Progenitor cell of endocrine pancreas (in vitro differentiated cells): ENCODE data around the gene OR4K2. TPM values are rescaled to one million over a fixed set of nuclear protein-coding genes. Genes with fewer than 3 reads are reported as not detected.

Experiments
- DNase-seq: peaks from one replicate; pipeline ENCODE4 v3.0.0; 2021; ENCODE audit warnings: low spot score; ENCODE audit not compliant: unreplicated experiment
- H3K27ac Mint-ChIP-seq: 2 replicates; pipeline ENCODE4 v1.8.0; 2021; ENCODE audit warnings: mild to moderate bottlenecking, moderate library complexity, mixed read lengths
- H3K27me3 Mint-ChIP-seq: 2 replicates; pipeline ENCODE4 v1.8.0; 2021; ENCODE audit warnings: mixed read lengths
- H3K36me3 Mint-ChIP-seq: 2 replicates; pipeline ENCODE4 v1.8.0; 2022; ENCODE audit warnings: mixed read lengths; ENCODE audit not compliant: insufficient read depth
- H3K4me1 Mint-ChIP-seq: 2 replicates; pipeline ENCODE4 v1.8.0; 2021; ENCODE audit warnings: low read depth, mixed read lengths
- H3K4me3 Mint-ChIP-seq: 2 replicates; pipeline ENCODE4 v1.8.0; 2021; ENCODE audit warnings: low read depth, mild to moderate bottlenecking, moderate library complexity, mixed read lengths
- H3K9me3 Mint-ChIP-seq: 2 replicates; pipeline ENCODE4 v1.8.0; 2021; ENCODE audit warnings: low read depth, mixed read lengths
- total RNA-seq: library from RNA; stranded (reverse); gene quantifications from 2 replicates; pipeline ENCODE4 v1.2.1, GENCODE V29; 2021
- TF ChIP-seq, protein P1 (sequence below): fragments of 200-600 bp; sonication (generic); IDR thresholded peaks from one replicate; pipeline ENCODE4 v1.5.0; 2021; ENCODE audit warnings: antibody characterized with exemption, mild to moderate bottlenecking; ENCODE audit not compliant: unreplicated experiment

The OR4K2 gene
- total RNA-seq, 1 donor from 2014 or later: not detected

DNA sequence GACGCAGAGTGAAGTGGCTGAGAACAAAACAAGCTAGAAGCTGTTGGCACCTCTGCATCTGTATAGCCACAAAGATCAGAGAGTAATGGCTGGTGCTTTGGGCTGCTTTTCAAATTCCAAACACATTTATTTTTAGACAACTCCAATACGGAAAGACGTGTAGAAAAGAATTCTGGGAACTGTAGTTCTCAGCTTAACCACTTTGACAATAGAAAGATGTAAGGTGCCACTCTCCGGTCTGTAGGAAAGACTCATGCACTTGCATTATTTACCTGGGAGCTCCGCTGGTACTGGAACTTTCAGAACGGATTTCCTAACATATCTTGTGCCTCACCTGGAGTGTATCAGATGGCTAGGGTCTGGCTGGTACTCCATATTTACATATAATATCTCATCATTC, 1.8 kb upstream of the OR4K2 start:
- no peak for DNase-seq
- TF ChIP-seq, protein P1, sequence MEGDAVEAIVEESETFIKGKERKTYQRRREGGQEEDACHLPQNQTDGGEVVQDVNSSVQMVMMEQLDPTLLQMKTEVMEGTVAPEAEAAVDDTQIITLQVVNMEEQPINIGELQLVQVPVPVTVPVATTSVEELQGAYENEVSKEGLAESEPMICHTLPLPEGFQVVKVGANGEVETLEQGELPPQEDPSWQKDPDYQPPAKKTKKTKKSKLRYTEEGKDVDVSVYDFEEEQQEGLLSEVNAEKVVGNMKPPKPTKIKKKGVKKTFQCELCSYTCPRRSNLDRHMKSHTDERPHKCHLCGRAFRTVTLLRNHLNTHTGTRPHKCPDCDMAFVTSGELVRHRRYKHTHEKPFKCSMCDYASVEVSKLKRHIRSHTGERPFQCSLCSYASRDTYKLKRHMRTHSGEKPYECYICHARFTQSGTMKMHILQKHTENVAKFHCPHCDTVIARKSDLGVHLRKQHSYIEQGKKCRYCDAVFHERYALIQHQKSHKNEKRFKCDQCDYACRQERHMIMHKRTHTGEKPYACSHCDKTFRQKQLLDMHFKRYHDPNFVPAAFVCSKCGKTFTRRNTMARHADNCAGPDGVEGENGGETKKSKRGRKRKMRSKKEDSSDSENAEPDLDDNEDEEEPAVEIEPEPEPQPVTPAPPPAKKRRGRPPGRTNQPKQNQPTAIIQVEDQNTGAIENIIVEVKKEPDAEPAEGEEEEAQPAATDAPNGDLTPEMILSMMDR: no peak
- H3K27ac Mint-ChIP-seq: no peak overlapping the region
- peaks cover 1% of the 10 kb centered on the region for H3K36me3 Mint-ChIP-seq
- no peak overlapping the region for H3K4me3 Mint-ChIP-seq
- H3K27me3 Mint-ChIP-seq: no peaks in the 10 kb centered on the region
- no peaks in the 10 kb centered on the region for H3K4me1 Mint-ChIP-seq
- H3K9me3 Mint-ChIP-seq: peaks cover 31% of the 10 kb centered on the region

DNA sequence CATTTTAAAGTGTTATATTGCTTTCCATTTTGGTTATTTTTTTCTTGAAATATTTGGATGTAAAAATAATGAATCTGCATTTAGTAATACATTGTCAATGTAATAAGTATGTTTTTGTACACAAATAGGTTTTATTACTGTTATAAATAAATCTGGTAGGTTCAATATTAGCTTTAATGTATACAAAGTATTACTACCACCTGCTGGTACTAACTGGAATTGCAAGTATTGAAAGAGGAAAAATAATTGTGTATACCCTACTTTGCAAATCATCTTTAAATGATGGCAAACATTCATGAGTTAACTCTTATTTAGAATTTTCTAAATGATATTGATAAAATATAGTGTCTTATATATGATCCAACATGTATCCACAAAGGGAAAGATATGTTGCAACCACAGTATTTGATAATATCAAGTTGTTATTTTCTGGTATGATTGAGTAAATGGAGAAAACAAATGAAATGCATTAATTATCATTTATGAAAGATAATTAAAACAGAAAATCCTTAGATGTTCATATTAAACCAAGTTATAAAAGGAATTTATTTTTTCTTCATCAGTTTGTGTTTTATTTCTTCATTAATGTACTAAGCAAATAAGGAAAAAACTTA, 3.2 kb downstream of the OR4K2 start:
- DNase-seq: no peak

DNA sequence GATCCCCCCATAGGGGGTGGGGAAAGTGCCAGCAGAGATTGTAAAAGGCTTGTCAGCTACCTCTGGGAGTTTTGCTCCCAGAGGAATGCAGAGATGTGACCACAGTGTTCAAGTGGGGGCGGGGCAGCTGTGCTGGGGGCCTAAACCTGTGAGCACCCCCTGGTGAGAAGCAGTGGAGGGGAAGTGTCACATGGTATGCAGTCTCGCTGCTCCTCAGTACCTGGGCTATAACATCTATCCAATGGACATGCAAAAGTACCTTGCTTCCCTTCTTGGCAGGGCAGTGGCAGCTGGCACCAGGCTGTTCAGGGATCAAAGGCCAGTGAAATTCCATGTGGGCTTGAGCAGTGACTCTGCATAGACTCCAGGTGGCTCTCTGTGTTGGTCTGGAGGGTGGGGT, 20.3 kb downstream of the OR4K2 start:
- TF ChIP-seq, protein P1: no peak
- no peak for DNase-seq
- no peak overlapping the region for H3K27ac Mint-ChIP-seq
- no peak overlapping the region for H3K4me3 Mint-ChIP-seq
- H3K36me3 Mint-ChIP-seq: peaks cover 7% of the 10 kb centered on the region
- H3K9me3 Mint-ChIP-seq: peaks cover 72% of the 10 kb centered on the region
- no peaks in the 10 kb centered on the region for H3K4me1 Mint-ChIP-seq
- no peaks in the 10 kb centered on the region for H3K27me3 Mint-ChIP-seq

More for the DNA sequence above, 3.2 kb downstream of the OR4K2 start:
- H3K4me1 Mint-ChIP-seq: no peaks in the 10 kb centered on the region
- TF ChIP-seq, protein P1: peak; percentile 53
- H3K27me3 Mint-ChIP-seq: no peaks in the 10 kb centered on the region
- no peak overlapping the region for H3K27ac Mint-ChIP-seq
- H3K36me3 Mint-ChIP-seq: peaks cover 1% of the 10 kb centered on the region
- no peak overlapping the region for H3K4me3 Mint-ChIP-seq
- peaks cover 45% of the 10 kb centered on the region for H3K9me3 Mint-ChIP-seq

DNA sequence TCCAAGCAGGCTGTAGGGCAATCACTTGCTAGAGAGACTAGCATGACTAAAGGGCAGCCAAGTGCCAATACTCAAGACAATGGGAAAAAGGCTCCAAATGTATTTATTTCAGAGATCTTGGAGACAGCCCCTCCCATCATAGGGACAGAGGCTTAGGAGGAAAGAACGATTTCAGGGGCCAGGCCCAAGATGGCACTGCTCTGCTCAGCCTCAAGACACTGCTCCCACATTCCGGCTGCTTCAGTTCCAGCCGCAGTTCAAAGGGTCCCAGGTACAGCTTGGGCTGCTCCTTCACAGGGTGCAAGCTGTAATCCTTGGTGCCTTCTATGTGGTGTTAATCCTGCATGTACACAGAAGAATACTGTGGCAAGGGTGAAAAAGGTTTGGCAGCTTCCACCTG, 26.1 kb downstream of the OR4K2 start:
- no peak overlapping the region for H3K4me3 Mint-ChIP-seq
- TF ChIP-seq, protein P1: no peak
- no peaks in the 10 kb centered on the region for H3K27me3 Mint-ChIP-seq
- no peaks in the 10 kb centered on the region for H3K4me1 Mint-ChIP-seq
- no peaks in the 10 kb centered on the region for H3K36me3 Mint-ChIP-seq
- no peak overlapping the region for H3K27ac Mint-ChIP-seq
- DNase-seq: no peak
- peaks cover 82% of the 10 kb centered on the region for H3K9me3 Mint-ChIP-seq

DNA sequence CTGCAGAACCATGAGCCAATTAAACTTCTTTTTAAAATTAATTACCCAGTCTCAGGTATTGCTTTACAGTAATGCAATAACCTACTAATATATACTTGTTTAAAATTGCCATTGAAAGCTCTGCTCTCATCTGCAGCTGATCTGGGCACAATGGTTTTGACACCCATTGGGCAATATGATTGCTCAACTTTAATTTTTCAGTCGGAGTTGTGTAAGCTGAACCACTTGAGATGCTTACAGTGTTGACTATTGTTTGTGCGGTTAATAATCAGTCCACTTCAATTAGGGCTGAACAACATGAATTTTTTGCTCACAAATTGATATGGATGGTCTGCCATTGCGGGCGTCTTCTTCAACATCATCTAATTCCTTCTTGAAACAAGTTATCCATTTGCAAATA, 27.5 kb downstream of the OR4K2 start:
- TF ChIP-seq, protein P1: no peak
- Mint-ChIP-seq H3K4me3 (no peak overlapping the region), H3K4me1 (no peaks in the 10 kb centered on the region), H3K27me3 (no peaks in the 10 kb centered on the region), H3K27ac (no peak overlapping the region), H3K36me3 (no peaks in the 10 kb centered on the region), H3K9me3 (peaks cover 80% of the 10 kb centered on the region)
- no peak for DNase-seq
